SK-N-SH treated with all-trans-retinoic acid at 6 μM for 48 hours (cell line): ENCODE data around the gene SLX1A.

ENCODE experiments used
- ATAC-seq: fragments of 200-7000 bp; cut with Tn5 transposase; 3 replicates; pipeline ENCODE4 v1.9.1; 2020; ENCODE audit warnings: mild to moderate bottlenecking, moderate library complexity
- ARNTL ChIP-seq: fragments of 450-650 bp; formaldehyde crosslinking; IDR thresholded peaks from 2 replicates; pipeline ENCODE4 v1.5.0; 2020; ENCODE audit warnings: low read depth, mild to moderate bottlenecking, moderate library complexity, borderline replicate concordance
- BACH2 ChIP-seq: fragments of 250-450 bp; sonication (Bioruptor Pico); IDR thresholded peaks from 2 replicates; pipeline ENCODE4 v1.9.0; 2021; ENCODE audit warnings: mild to moderate bottlenecking, borderline replicate concordance
- CREB5 ChIP-seq: fragments of 250-450 bp; sonication (Bioruptor Pico); IDR thresholded peaks from 2 replicates; pipeline ENCODE4 v1.5.1; 2020; ENCODE audit warnings: low read depth, mild to moderate bottlenecking, moderate library complexity
- CSRNP3 ChIP-seq: fragments of 250-450 bp; sonication (Bioruptor Pico); IDR thresholded peaks from 2 replicates; pipeline ENCODE4 v1.5.1; 2021; ENCODE audit warnings: mild to moderate bottlenecking, moderate library complexity
- ESRRG ChIP-seq: fragments of 250-450 bp; sonication (Bioruptor Pico); IDR thresholded peaks from 2 replicates; pipeline ENCODE4 v1.6.1; 2021; ENCODE audit warnings: mild to moderate bottlenecking
- GLIS3 ChIP-seq: fragments of 250-450 bp; sonication (Bioruptor Pico); IDR thresholded peaks from 2 replicates; pipeline ENCODE4 v1.5.0; 2020; ENCODE audit warnings: mild to moderate bottlenecking, moderate library complexity
- ISL1 ChIP-seq: fragments of 250-450 bp; sonication (Bioruptor Pico); IDR thresholded peaks from 2 replicates; pipeline ENCODE4 v2.1.2; 2022; ENCODE audit warnings: mild to moderate bottlenecking, moderate library complexity
- OSR1 ChIP-seq: fragments of 250-450 bp; sonication (Bioruptor Pico); IDR thresholded peaks from 2 replicates; pipeline ENCODE4 v1.8.0; 2022; ENCODE audit warnings: moderate library complexity, mild to moderate bottlenecking, inconsistent platforms
- PATZ1 ChIP-seq: fragments of 250-450 bp; sonication (Bioruptor Pico); IDR thresholded peaks from 2 replicates; pipeline ENCODE4 v1.8.0; 2020; ENCODE audit warnings: mild to moderate bottlenecking, moderate library complexity, borderline replicate concordance
- PPARA ChIP-seq: fragments of 250-450 bp; sonication (Bioruptor Pico); IDR thresholded peaks from 2 replicates; pipeline ENCODE4 v1.5.0; 2020; ENCODE audit warnings: mild to moderate bottlenecking, borderline replicate concordance
- RARB ChIP-seq: fragments of 250-450 bp; sonication (Bioruptor Pico); IDR thresholded peaks from 2 replicates; pipeline ENCODE4 v1.8.0; 2021; ENCODE audit warnings: mild to moderate bottlenecking, moderate library complexity
- SNAI2 ChIP-seq: fragments of 250-450 bp; sonication (Bioruptor Pico); IDR thresholded peaks from 2 replicates; pipeline ENCODE4 v1.5.0; 2020; ENCODE audit warnings: mild to moderate bottlenecking, moderate library complexity
- TCF4 ChIP-seq: fragments of 250-450 bp; sonication (Bioruptor Pico); IDR thresholded peaks from 2 replicates; pipeline ENCODE4 v1.8.0; 2021; ENCODE audit warnings: mild to moderate bottlenecking, moderate library complexity, borderline replicate concordance
- TOX ChIP-seq: fragments of 250-450 bp; sonication (Bioruptor Pico); IDR thresholded peaks from 2 replicates; pipeline ENCODE4 v1.8.0; 2021; ENCODE audit warnings: mild to moderate bottlenecking, moderate library complexity, borderline replicate concordance
- TSHZ2 ChIP-seq: fragments of 250-450 bp; sonication (Bioruptor Pico); IDR thresholded peaks from 2 replicates; pipeline ENCODE4 v1.5.0; 2020; ENCODE audit warnings: mild to moderate bottlenecking, moderate library complexity
- ZC3H10 ChIP-seq: fragments of 250-450 bp; sonication (Bioruptor Pico); IDR thresholded peaks from 2 replicates; pipeline ENCODE4 v1.5.1; 2021; ENCODE audit warnings: mild to moderate bottlenecking, moderate library complexity
- ZFP3 ChIP-seq: fragments of 250-450 bp; sonication (Bioruptor Pico); IDR thresholded peaks from 2 replicates; pipeline ENCODE4 v1.5.0; 2020; ENCODE audit warnings: mild to moderate bottlenecking, moderate library complexity
- ZFP30 ChIP-seq: fragments of 450-650 bp; formaldehyde crosslinking; IDR thresholded peaks from 2 replicates; pipeline ENCODE4 v1.5.0; 2022; ENCODE audit warnings: mild to moderate bottlenecking, moderate library complexity
- ZNF565 ChIP-seq: fragments of 450-650 bp; formaldehyde crosslinking; conservative IDR thresholded peaks from 2 replicates; pipeline ENCODE4 v1.5.0; 2020; ENCODE audit warnings: low read depth, mild to moderate bottlenecking, moderate library complexity
- ZNF70 ChIP-seq: fragments of 450-650 bp; formaldehyde crosslinking; IDR thresholded peaks from 2 replicates; pipeline ENCODE4 v1.5.0; 2020; ENCODE audit warnings: mild to moderate bottlenecking, moderate library complexity
- ZNF8 ChIP-seq: fragments of 450-650 bp; formaldehyde crosslinking; IDR thresholded peaks from 2 replicates; pipeline ENCODE4 v1.5.0; 2020; ENCODE audit warnings: mild to moderate bottlenecking, moderate library complexity
- TF ChIP-seq, protein P1 (sequence below): fragments of 250-450 bp; sonication (Bioruptor Pico); IDR thresholded peaks from 2 replicates; pipeline ENCODE4 v1.8.0; 2021; ENCODE audit warnings: low read depth, mild to moderate bottlenecking, moderate library complexity, borderline replicate concordance

The SLX1A gene

GRCh38 chr16:30179195-30179594 is 14.5 kb upstream of the SLX1A start:
- no peak for ATAC-seq
- no peak for TF ChIP-seq TSHZ2 (CRISPR knock-in tag)
- TF ChIP-seq CSRNP3 (CRISPR knock-in tag) = no peak
- TF ChIP-seq ESRRG (CRISPR knock-in tag) = no peak
- no peak for TF ChIP-seq PPARA
- TF ChIP-seq ZNF70 (CRISPR knock-in tag) = no peak
- TF ChIP-seq, protein P1, sequence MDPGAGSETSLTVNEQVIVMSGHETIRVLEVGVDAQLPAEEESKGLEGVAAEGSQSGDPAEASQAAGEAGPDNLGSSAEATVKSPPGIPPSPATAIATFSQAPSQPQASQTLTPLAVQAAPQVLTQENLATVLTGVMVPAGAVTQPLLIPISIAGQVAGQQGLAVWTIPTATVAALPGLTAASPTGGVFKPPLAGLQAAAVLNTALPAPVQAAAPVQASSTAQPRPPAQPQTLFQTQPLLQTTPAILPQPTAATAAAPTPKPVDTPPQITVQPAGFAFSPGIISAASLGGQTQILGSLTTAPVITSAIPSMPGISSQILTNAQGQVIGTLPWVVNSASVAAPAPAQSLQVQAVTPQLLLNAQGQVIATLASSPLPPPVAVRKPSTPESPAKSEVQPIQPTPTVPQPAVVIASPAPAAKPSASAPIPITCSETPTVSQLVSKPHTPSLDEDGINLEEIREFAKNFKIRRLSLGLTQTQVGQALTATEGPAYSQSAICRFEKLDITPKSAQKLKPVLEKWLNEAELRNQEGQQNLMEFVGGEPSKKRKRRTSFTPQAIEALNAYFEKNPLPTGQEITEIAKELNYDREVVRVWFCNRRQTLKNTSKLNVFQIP = no peak
- no peak for TF ChIP-seq RARB (CRISPR knock-in tag)
- no peak for TF ChIP-seq BACH2
- TF ChIP-seq ARNTL = no peak
- no peak for TF ChIP-seq TCF4
- no peak for TF ChIP-seq SNAI2 (CRISPR knock-in tag)

GRCh38 chr16:30179931-30180330 is 13.7 kb upstream of the SLX1A start:
- ATAC-seq = no peak
- no peak for TF ChIP-seq OSR1 (CRISPR knock-in tag)
- TF ChIP-seq ZFP3 (CRISPR knock-in tag) = no peak
- no peak for TF ChIP-seq CREB5 (CRISPR knock-in tag)
- TF ChIP-seq ZFP30 (CRISPR knock-in tag) = no peak
- TF ChIP-seq ZNF8 (CRISPR knock-in tag) = no peak
- no peak for TF ChIP-seq ISL1 (CRISPR knock-in tag)

DNA sequence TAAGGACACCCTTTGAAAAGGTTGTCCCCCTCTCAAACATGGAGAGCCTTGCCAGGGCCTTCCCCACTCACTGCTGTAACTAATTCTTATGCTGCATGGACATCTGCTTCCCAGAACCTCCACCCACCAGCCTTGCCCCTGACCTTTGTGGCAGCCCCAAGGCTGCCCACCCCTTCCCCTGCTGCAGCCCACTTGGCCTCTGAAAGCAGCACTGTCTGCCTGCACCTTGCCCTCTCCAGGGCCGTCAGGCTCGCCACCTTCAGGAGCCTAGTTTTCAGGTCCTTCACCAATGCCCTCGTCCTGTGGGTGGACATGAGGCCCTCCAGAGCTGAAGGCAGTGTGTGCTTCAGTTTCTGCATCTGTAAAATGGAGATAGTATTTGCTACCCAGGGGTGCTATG is 12.9 kb upstream of the SLX1A start:
- no peak for ATAC-seq
- TF ChIP-seq TOX = no peak
- no peak for TF ChIP-seq TCF4
- no peak for TF ChIP-seq OSR1 (CRISPR knock-in tag)
- no peak for TF ChIP-seq ZNF70 (CRISPR knock-in tag)
- no peak for TF ChIP-seq ZFP3 (CRISPR knock-in tag)
- TF ChIP-seq ZC3H10 (CRISPR knock-in tag) = no peak
- TF ChIP-seq ISL1 (CRISPR knock-in tag) = no peak
- no peak for TF ChIP-seq SNAI2 (CRISPR knock-in tag)
- TF ChIP-seq RARB (CRISPR knock-in tag) = no peak
- no peak for TF ChIP-seq CREB5 (CRISPR knock-in tag)
- no peak for TF ChIP-seq ZNF565 (CRISPR knock-in tag)
- TF ChIP-seq ESRRG (CRISPR knock-in tag) = no peak
- TF ChIP-seq PATZ1 = no peak
- no peak for TF ChIP-seq GLIS3 (CRISPR knock-in tag)
- no peak for TF ChIP-seq ZNF8 (CRISPR knock-in tag)
- TF ChIP-seq BACH2 = no peak
- no peak for TF ChIP-seq TSHZ2 (CRISPR knock-in tag)
- TF ChIP-seq ZFP30 (CRISPR knock-in tag) = no peak
- TF ChIP-seq ARNTL = no peak
- TF ChIP-seq CSRNP3 (CRISPR knock-in tag) = no peak
- TF ChIP-seq, all 23 proteins: peak for 0
